Thyroid gland (tissue), 4 donors: ENCODE results near the gene FBXO44.

Experiments used
- POLR2A ChIP-seq, 2 donors: fragments of 450-650 bp; IDR thresholded peaks; one replicate each; pipeline ENCODE4 v1.6.1; 2017; ENCODE audit warnings: antibody characterized with exemption in 2 of 2, mild to moderate bottlenecking in 2 of 2, moderate library complexity in 1 of 2
- TF ChIP-seq, protein P1 (sequence below), 6 experiments: fragments of 200-600 bp in 3 of 6; fragments of 450-650 bp in 3 of 6; sonication (generic) in 3 of 6; IDR thresholded peaks; one replicate each; pipeline ENCODE4 v1.5.1; 2016 to 2019; ENCODE audit warnings: antibody characterized with exemption in 6 of 6, mild to moderate bottlenecking in 2 of 6, inconsistent platforms in 1 of 6, moderate library complexity in 1 of 6

DNA sequence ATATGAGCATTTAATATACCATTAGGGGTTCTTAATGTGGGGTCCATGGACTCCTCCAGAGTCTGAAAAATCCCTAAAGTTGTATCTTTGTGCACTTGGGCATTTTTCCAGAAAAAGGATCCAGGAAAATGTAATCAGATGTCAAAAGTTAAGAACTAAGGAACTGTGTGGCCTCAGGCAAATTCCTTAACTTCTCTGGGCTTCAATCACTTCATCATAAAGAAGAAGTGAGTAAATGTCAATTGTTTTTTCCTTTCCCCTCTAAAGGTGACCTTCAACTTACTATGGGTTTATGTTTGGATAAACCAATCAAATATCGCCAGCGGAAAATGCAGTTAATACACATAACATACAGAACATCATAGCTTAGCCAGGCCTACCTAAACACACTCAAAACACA lies 23.8 kb downstream of the FBXO44 start:
- TF ChIP-seq, protein P1, sequence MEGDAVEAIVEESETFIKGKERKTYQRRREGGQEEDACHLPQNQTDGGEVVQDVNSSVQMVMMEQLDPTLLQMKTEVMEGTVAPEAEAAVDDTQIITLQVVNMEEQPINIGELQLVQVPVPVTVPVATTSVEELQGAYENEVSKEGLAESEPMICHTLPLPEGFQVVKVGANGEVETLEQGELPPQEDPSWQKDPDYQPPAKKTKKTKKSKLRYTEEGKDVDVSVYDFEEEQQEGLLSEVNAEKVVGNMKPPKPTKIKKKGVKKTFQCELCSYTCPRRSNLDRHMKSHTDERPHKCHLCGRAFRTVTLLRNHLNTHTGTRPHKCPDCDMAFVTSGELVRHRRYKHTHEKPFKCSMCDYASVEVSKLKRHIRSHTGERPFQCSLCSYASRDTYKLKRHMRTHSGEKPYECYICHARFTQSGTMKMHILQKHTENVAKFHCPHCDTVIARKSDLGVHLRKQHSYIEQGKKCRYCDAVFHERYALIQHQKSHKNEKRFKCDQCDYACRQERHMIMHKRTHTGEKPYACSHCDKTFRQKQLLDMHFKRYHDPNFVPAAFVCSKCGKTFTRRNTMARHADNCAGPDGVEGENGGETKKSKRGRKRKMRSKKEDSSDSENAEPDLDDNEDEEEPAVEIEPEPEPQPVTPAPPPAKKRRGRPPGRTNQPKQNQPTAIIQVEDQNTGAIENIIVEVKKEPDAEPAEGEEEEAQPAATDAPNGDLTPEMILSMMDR (IDR thresholded peaks at IDR 0.05) = no peak
- no peak for TF ChIP-seq POLR2A (IDR thresholded peaks at IDR 0.05)
